K562 (cell line): ENCODE data around the gene TMC8. TPM values are rescaled to one million over a fixed set of nuclear protein-coding genes. Genes with fewer than 3 reads are reported as not detected.

Experiments
- CBX1 ChIP-seq: sonication (generic); IDR thresholded peaks from 2 replicates; pipeline ENCODE4 v1.6.1; 2016; ENCODE audit warnings: antibody characterized with exemption, low read depth, mild to moderate bottlenecking
- CCNT2 ChIP-seq: IDR thresholded peaks from 2 replicates; pipeline ENCODE4 v1.6.1; 2011; ENCODE audit warnings: borderline replicate concordance, low read depth, mild to moderate bottlenecking, moderate library complexity, mixed read lengths, low read length; ENCODE audit not compliant: insufficient read length; ENCODE audit errors: extremely low read depth
- JUND ChIP-seq, 2 experiments: IDR thresholded peaks; 2 replicates in 1 of 2; 3 replicates in 1 of 2; pipeline ENCODE4 v1.6.1; 2011; ENCODE audit warnings: borderline replicate concordance in 2 of 2, low read depth in 2 of 2, low read length in 2 of 2, improper control_type of control experiment in 1 of 2, missing biosample characterization in 1 of 2, missing genetic modification characterization in 1 of 2, missing genetic modification reagents in 1 of 2
- MAZ ChIP-seq, 2 experiments: fragments of 450-650 bp in 1 of 2; sonication (generic) in 1 of 2; formaldehyde crosslinking; IDR thresholded peaks in 1 of 2; conservative IDR thresholded peaks in 1 of 2; 2 replicates each; pipeline versions ENCODE4 v1.4.0 to v1.5.0; 2020; ENCODE audit warnings: mild to moderate bottlenecking in 1 of 2, missing genetic modification reagents in 1 of 2
- MCM2 ChIP-seq: fragments of 450-650 bp; IDR thresholded peaks from 2 replicates; pipeline ENCODE4 v1.6.1; 2017; ENCODE audit warnings: low read depth, mild to moderate bottlenecking
- MEIS2 ChIP-seq: fragments of 450-650 bp; IDR thresholded peaks from 2 replicates; pipeline ENCODE4 v1.6.1; 2014; ENCODE audit warnings: mild to moderate bottlenecking; ENCODE audit not compliant: partially characterized antibody
- NONO ChIP-seq, 2 experiments: fragments of 200-400 bp in 1 of 2; fragments of 450-650 bp in 1 of 2; formaldehyde crosslinking in 1 of 2; IDR thresholded peaks; 2 replicates each; pipeline ENCODE4 v1.6.1; 2017; ENCODE audit warnings: low read depth in 2 of 2, mild to moderate bottlenecking in 2 of 2, moderate library complexity in 2 of 2, low read length in 1 of 2
- PHF20 ChIP-seq: fragments of 450-650 bp; IDR thresholded peaks from 2 replicates; pipeline ENCODE4 v1.6.1; 2018; ENCODE audit not compliant: partially characterized antibody
- PHF8 ChIP-seq: fragments of 200-600 bp; sonication (generic); IDR thresholded peaks from 2 replicates; pipeline ENCODE4 v1.6.1; 2012; ENCODE audit warnings: mixed run types, mild to moderate bottlenecking, inconsistent platforms, low read length, moderate library complexity, borderline replicate concordance
- SMARCA5 ChIP-seq: fragments of 450-650 bp; IDR thresholded peaks from 2 replicates; pipeline ENCODE4 v1.6.1; 2016
- VEZF1 ChIP-seq: fragments of 200-800 bp; sonication (Bioruptor generic); IDR thresholded peaks from 2 replicates; pipeline ENCODE4 v1.6.1; 2017; ENCODE audit warnings: missing genetic modification characterization, missing compliant biosample characterization
- ZBTB8A ChIP-seq: fragments of 450-650 bp; IDR thresholded peaks from 2 replicates; pipeline ENCODE4 v1.6.1; 2018; ENCODE audit warnings: mild to moderate bottlenecking, moderate library complexity; ENCODE audit not compliant: partially characterized antibody
- polyA plus RNA-seq, 8 experiments: library from polyadenylated mRNA; depleted of rRNA in 4 of 8; stranded (reverse) in 5 of 8; unstranded in 3 of 8; fragments of >200 nt; fragmentation: Nextera tagmentation in 2 of 8; fragmentation: Illumina TruSeq in 1 of 8; extraction: Ambion mirVana in 2 of 8; extraction: Trizol in 1 of 8; gene quantifications; 2 replicates each; pipeline versions ENCODE4 v1.2.1 to v1.2.3, GENCODE V29; 2011 to 2014; ENCODE audit warnings: inconsistent platforms in 1 of 8, missing spikeins in 1 of 8
- total RNA-seq, 7 experiments: library from RNA; depleted of rRNA in 6 of 7; stranded (reverse); fragments of >200 nt in 6 of 7; fragmentation: Illumina TruSeq in 2 of 7; extraction: Trizol in 2 of 7; gene quantifications; 2 replicates each; pipeline versions ENCODE4 v1.2.1 to v1.2.3, GENCODE V29; 2011 to 2021; ENCODE audit warnings: low replicate concordance in 1 of 7
- TF ChIP-seq, protein P1 (sequence below): fragments of 450-650 bp; IDR thresholded peaks from 2 replicates; pipeline ENCODE4 v1.6.1; 2016
- TF ChIP-seq, protein P2 (sequence below): sonication (generic); formaldehyde crosslinking; IDR thresholded peaks from 2 replicates; pipeline ENCODE4 v1.8.1; 2023; ENCODE audit warnings: missing genetic modification reagents, mild to moderate bottlenecking, borderline replicate concordance

TMC8 gene
- total and polyA plus RNA-seq, 9 of the 15 experiments (the other 6 are each of a cell fraction or from before 2014, with no cell fraction given) = 0.13 to 10.9 (median 2.8) TPM

- TF ChIP-seq, protein P1, sequence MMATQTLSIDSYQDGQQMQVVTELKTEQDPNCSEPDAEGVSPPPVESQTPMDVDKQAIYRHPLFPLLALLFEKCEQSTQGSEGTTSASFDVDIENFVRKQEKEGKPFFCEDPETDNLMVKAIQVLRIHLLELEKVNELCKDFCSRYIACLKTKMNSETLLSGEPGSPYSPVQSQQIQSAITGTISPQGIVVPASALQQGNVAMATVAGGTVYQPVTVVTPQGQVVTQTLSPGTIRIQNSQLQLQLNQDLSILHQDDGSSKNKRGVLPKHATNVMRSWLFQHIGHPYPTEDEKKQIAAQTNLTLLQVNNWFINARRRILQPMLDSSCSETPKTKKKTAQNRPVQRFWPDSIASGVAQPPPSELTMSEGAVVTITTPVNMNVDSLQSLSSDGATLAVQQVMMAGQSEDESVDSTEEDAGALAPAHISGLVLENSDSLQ = peak; percentile 34; the same call in 1 of the 2 replicates
- TF ChIP-seq MCM2 (no peak), NONO (IDR thresholded peaks at IDR 0.05; ENCODE audit: low read depth in 2 of 2, low read length in 1 of 2) (peak in 1 of 2 experiments; percentile 68; a peak in 1 of 4 replicates), PHF20 (peak; percentile 47), CCNT2 (no peak), VEZF1 (0 out of 2 replicates have a peak, but pooled peaks have one; percentile 35), ZBTB8A (no peak), CBX1 (peak; percentile 88), PHF8 (no peak), MEIS2 (peak; percentile 34), SMARCA5 (peak; percentile 96), JUND (IDR thresholded peaks at IDR 0.05; ENCODE audit: borderline replicate concordance, low read depth, low read length) (0 out of 2 replicates have a peak, but pooled peaks have one; percentile 23), JUND (tag; IDR thresholded peaks at IDR 0.05; ENCODE audit: borderline replicate concordance, low read depth, low read length) (no peak; the same call in 2 of the 3 replicates), MAZ (CRISPR knock-in tag; conservative IDR thresholded peaks at IDR 0.05 in 1 of 2, IDR thresholded peaks at IDR 0.05 in 1 of 2) (peak in 1 of 2 experiments; percentile 47; a peak in 1 of 4 replicates)
- TF ChIP-seq, protein P2, sequence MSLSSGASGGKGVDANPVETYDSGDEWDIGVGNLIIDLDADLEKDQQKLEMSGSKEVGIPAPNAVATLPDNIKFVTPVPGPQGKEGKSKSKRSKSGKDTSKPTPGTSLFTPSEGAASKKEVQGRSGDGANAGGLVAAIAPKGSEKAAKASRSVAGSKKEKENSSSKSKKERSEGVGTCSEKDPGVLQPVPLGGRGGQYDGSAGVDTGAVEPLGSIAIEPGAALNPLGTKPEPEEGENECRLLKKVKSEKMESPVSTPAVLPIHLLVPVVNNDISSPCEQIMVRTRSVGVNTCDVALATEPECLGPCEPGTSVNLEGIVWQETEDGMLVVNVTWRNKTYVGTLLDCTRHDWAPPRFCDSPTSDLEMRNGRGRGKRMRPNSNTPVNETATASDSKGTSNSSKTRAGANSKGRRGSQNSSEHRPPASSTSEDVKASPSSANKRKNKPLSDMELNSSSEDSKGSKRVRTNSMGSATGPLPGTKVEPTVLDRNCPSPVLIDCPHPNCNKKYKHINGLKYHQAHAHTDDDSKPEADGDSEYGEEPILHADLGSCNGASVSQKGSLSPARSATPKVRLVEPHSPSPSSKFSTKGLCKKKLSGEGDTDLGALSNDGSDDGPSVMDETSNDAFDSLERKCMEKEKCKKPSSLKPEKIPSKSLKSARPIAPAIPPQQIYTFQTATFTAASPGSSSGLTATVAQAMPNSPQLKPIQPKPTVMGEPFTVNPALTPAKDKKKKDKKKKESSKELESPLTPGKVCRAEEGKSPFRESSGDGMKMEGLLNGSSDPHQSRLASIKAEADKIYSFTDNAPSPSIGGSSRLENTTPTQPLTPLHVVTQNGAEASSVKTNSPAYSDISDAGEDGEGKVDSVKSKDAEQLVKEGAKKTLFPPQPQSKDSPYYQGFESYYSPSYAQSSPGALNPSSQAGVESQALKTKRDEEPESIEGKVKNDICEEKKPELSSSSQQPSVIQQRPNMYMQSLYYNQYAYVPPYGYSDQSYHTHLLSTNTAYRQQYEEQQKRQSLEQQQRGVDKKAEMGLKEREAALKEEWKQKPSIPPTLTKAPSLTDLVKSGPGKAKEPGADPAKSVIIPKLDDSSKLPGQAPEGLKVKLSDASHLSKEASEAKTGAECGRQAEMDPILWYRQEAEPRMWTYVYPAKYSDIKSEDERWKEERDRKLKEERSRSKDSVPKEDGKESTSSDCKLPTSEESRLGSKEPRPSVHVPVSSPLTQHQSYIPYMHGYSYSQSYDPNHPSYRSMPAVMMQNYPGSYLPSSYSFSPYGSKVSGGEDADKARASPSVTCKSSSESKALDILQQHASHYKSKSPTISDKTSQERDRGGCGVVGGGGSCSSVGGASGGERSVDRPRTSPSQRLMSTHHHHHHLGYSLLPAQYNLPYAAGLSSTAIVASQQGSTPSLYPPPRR (CRISPR knock-in tag) = no peak
Observed at GRCh38 chr17:78133971-78134898, 3.7 kb downstream of the TMC8 start (continued).
